Right lobe of liver (tissue), 6 donors: Measurements from ENCODE around the gene CLDN24. TPM values are rescaled to one million over a fixed set of nuclear protein-coding genes. Genes with fewer than 3 reads are reported as not detected.

Experiments used
- ATAC-seq, 4 donors: fragments of 200-7000 bp; cut with Tn5 transposase; one replicate each; pipeline ENCODE4 v1.9.1; 2020; ENCODE audit warnings: mild to moderate bottlenecking in 4 of 4, moderate library complexity in 4 of 4
- DNase-seq, 3 donors: peaks; one replicate each; pipeline ENCODE4 v3.0.0-alpha.2; 2020
- H3K27ac ChIP-seq, 3 donors: fragments of 200-600 bp; one replicate each; pipeline ENCODE4 v1.8.0; 2022
- H3K27me3 ChIP-seq, 2 donors: fragments of 200-600 bp; one replicate each; pipeline ENCODE4 v1.8.0; 2022
- H3K36me3 ChIP-seq, 4 donors: fragments of 200-600 bp; sonication (generic) in 1 of 4; one replicate each; pipeline versions ENCODE4 v1.5.1 to v1.8.0; 2017 to 2022; ENCODE audit warnings: control low read depth in 1 of 4
- H3K4me1 ChIP-seq, 4 donors: fragments of 200-600 bp; sonication (generic) in 1 of 4; one replicate each; pipeline versions ENCODE4 v1.5.1 to v1.8.0; 2017 to 2022; ENCODE audit warnings: control low read depth in 1 of 4
- H3K4me3 ChIP-seq, 3 donors: fragments of 200-600 bp; one replicate each; pipeline ENCODE4 v1.8.0; 2022
- H3K9me3 ChIP-seq, 4 donors: fragments of 200-600 bp; sonication (generic) in 1 of 4; one replicate each; pipeline versions ENCODE4 v1.5.1 to v1.8.0; 2017 to 2022; ENCODE audit warnings: control low read depth in 1 of 4
- CTCF ChIP-seq, 4 donors: fragments of 200-600 bp in 3 of 4; fragments of 450-650 bp in 1 of 4; IDR thresholded peaks; one replicate each; pipeline versions ENCODE4 v1.5.1 to v1.8.0; 2016 to 2022; ENCODE audit warnings: antibody characterized with exemption in 4 of 4, mild to moderate bottlenecking in 2 of 4
- POLR2A ChIP-seq: fragments of 450-650 bp; IDR thresholded peaks from one replicate; pipeline ENCODE4 v1.6.1; 2017; ENCODE audit warnings: antibody characterized with exemption, mild to moderate bottlenecking
- WGBS: methylation state at CpG from one replicate; pipeline ENCODE4 v1.1.6; 2018; ENCODE audit warnings: low coverage, low lambda C conversion rate; ENCODE audit not compliant: insufficient coverage; ENCODE audit errors: missing lambda C conversion rate; 5-methylcytosine and 5-hydroxymethylcytosine counted together
- intact Hi-C, 2 donors: fragments of 100-400 bp; cut with DNase I; formaldehyde crosslinking; loops; one replicate each; pipeline versions ENCODE4 v1.11.2 to v1.14.1; 2022
- total RNA-seq, 6 experiments: library from RNA; depleted of rRNA in 2 of 6; stranded (reverse); fragments of >200 nt in 2 of 6; fragmentation: NEBNext Ultra II Directional in 3 of 6; extraction: Animal tissue kit (Norgen Biotek cat#: 25700) in 3 of 6; gene quantifications; one replicate each; pipeline versions ENCODE4 v1.1.0 to v1.2.4, GENCODE V29; 2016 to 2023
- donor health status: DM: no; HTN: yes; CAD: no.
- donor health status: DM: no; HTN: no; CAD: no.
- donor health status: DM: no; HTN: no; CAD: no.
- donor health status: DM: no; HTN: yes; CAD: no.
- donor health status: DM: no; HTN: yes; CAD: no.

Gene CLDN24
- total RNA-seq, 6 experiments from 2014 or later, result not detected

GRCh38 chr4:183285886-183286285 is 36.3 kb downstream of the CLDN24 start:
- H3K9me3 ChIP-seq, result no peaks in the 10 kb centered on the region
- H3K36me3 ChIP-seq, result peaks cover 0 to 39% (median 19%) of the 10 kb centered on the region in 4 donors
- ATAC-seq (peak in 3 of 4 donors; percentile 42 to 51 (median 49)), DNase-seq (no peak)
- TF ChIP-seq CTCF (IDR thresholded peaks at IDR 0.05) (no peak), POLR2A (no peak)
- H3K27me3 ChIP-seq, result no peaks in the 10 kb centered on the region
- peak overlapping the region in 1 of 3 donors; percentile 54 for H3K27ac ChIP-seq
- intact Hi-C loops, result no loop called here
- no peak overlapping the region for H3K4me3 ChIP-seq
- WGBS, result 60% methylated on average over 4 of the region's 7 CpGs
- peaks cover 0 to 35% (median 12%) of the 10 kb centered on the region in 4 donors for H3K4me1 ChIP-seq

GRCh38 chr4:183284965-183285364 is 37.3 kb downstream of the CLDN24 start:
- intact Hi-C loops, result no loop called here
- Histone ChIP-seq H3K4me3 (no peak overlapping the region), H3K36me3 (peaks cover 0 to 44% (median 23%) of the 10 kb centered on the region in 4 donors), H3K27me3 (no peaks in the 10 kb centered on the region), H3K27ac (peak overlapping the region in 1 of 3 donors; percentile 54), H3K9me3 (no peaks in the 10 kb centered on the region), H3K4me1 (peaks cover 0 to 35% (median 12%) of the 10 kb centered on the region in 4 donors)
- peak in 2 of 4 donors; percentile 11 to 24 for ATAC-seq
- no peak for TF ChIP-seq CTCF (IDR thresholded peaks at IDR 0.05)
- no peak for TF ChIP-seq POLR2A
- 57% methylated on average over 4 of the region's 4 CpGs for WGBS
- no peak for DNase-seq

GRCh38 chr4:183284258-183284785 is 37.9 kb downstream of the CLDN24 start:
- H3K36me3 ChIP-seq, result peaks cover 0 to 37% (median 22%) of the 10 kb centered on the region in 4 donors
- peaks cover 0 to 35% (median 12%) of the 10 kb centered on the region in 4 donors for H3K4me1 ChIP-seq
- H3K4me3 ChIP-seq, result no peak overlapping the region
- DNase-seq, result no peak
- ATAC-seq, result no peak
- H3K27me3 ChIP-seq, result no peaks in the 10 kb centered on the region
- H3K9me3 ChIP-seq, result no peaks in the 10 kb centered on the region
- no peak for TF ChIP-seq POLR2A
- no peak for TF ChIP-seq CTCF (IDR thresholded peaks at IDR 0.05)
- no peak overlapping the region for H3K27ac ChIP-seq
- intact Hi-C loops, result no loop called here
- 84% methylated on average over 11 of the region's 12 CpGs for WGBS

GRCh38 chr4:183276106-183276505 is 46.1 kb downstream of the CLDN24 start:
- TF ChIP-seq CTCF (IDR thresholded peaks at IDR 0.05) (no peak), POLR2A (no peak)
- Histone ChIP-seq H3K36me3 (peaks cover 0 to 28% (median 16%) of the 10 kb centered on the region in 4 donors), H3K4me1 (no peaks in the 10 kb centered on the region), H3K27me3 (no peaks in the 10 kb centered on the region), H3K4me3 (no peak overlapping the region), H3K27ac (no peak overlapping the region), H3K9me3 (peaks cover 0 to 8% (median 0%) of the 10 kb centered on the region in 4 donors)
- ATAC-seq (no peak), DNase-seq (no peak)
- WGBS, result 14% methylated on average over 1 of the region's 1 CpG
- intact Hi-C loops, result no loop called here
